Activated T-helper 1 cell treated with anti-CD3 and anti-CD28 coated beads, Interleukin-12 subunit alpha, Interleukin-12 subunit beta, Interleukin-2, Interleukin-4 antibody, amounts not matched to agents 30 ng/mL and 10 ng/mL and 1 ng/mL, durations not matched to agents 14 hours and 24 hours and 36 hours (primary cell): Measurements from ENCODE around the gene OR6V1. TPM values are rescaled to one million over a fixed set of nuclear protein-coding genes. Genes with fewer than 3 reads are reported as not detected.

Source experiments
- DNase-seq: peaks from one replicate; pipeline ENCODE4 v3.0.0; 2021; ENCODE audit warnings: low spot score
- H3K27ac Mint-ChIP-seq: one replicate; pipeline ENCODE4 v1.8.0; 2021; ENCODE audit warnings: mild to moderate bottlenecking, mixed read lengths
- H3K27me3 Mint-ChIP-seq: one replicate; pipeline ENCODE4 v1.8.0; 2022; ENCODE audit warnings: mild to moderate bottlenecking, moderate library complexity, mixed read lengths; ENCODE audit not compliant: insufficient read depth
- H3K36me3 Mint-ChIP-seq: one replicate; pipeline ENCODE4 v1.8.0; 2021; ENCODE audit warnings: low read depth, mixed read lengths
- H3K4me1 Mint-ChIP-seq: one replicate; pipeline ENCODE4 v1.8.0; 2021; ENCODE audit warnings: low read depth, mixed read lengths
- H3K4me3 Mint-ChIP-seq: one replicate; pipeline ENCODE4 v1.8.0; 2021; ENCODE audit warnings: mild to moderate bottlenecking, moderate library complexity, mixed read lengths
- H3K9me3 Mint-ChIP-seq: one replicate; pipeline ENCODE4 v1.8.0; 2021; ENCODE audit warnings: mixed read lengths
- intact Hi-C: fragments of 100-400 bp; cut with micrococcal nuclease; formaldehyde crosslinking; loops from one replicate; pipeline ENCODE4 v1.15.1; 2024
- total RNA-seq: library from RNA; stranded (reverse); gene quantifications from 2 replicates; pipeline ENCODE4 v1.2.3, GENCODE V29; 2022

The OR6V1 gene
- total RNA-seq, 1 donor from 2014 or later, result not detected

DNA sequence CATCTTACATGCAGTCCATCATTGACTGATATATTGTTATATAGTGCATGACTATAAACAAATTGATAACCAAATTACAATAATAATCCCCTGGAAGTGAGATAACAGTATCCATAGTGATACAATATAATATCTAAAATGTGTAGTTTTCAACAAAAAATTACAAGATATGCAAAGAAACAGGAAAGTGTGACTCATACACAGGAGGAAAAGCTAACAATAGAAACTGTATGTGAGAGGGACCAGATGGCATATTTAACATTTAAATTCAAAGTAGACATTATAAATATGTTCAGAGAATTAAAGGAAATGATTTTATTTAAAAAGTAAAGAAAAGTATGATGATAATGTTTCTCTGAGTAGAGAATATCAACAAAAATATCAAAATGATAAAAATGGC, 33.2 kb upstream of the OR6V1 start:
- no peak for DNase-seq
- Mint-ChIP-seq H3K27me3 (peaks cover 12% of the 10 kb centered on the region), H3K9me3 (no peaks in the 10 kb centered on the region), H3K27ac (no peak overlapping the region), H3K4me1 (no peaks in the 10 kb centered on the region), H3K36me3 (no peaks in the 10 kb centered on the region), H3K4me3 (no peak overlapping the region)
- intact Hi-C loops, result no loop called here

DNA sequence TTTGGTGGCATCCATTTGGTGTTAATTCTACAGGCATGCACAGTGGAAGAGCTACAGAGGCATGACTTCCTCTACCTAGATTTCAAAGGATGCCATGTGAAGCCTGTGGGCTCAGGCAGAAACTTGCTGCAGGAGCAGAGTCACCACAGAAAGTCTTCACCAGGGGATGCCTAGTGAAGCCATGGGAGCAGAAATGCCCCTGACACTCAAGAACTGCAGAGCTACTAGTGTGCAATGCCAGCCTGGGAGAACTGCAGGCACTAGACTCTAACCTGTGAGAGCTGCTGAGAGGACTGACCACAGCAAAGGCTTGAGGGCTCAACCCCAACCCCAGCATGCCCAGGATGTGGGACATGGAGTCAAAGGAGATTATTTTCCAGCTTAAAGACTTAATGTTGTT, 29.1 kb upstream of the OR6V1 start:
- DNase-seq, result no peak
- Mint-ChIP-seq H3K36me3 (no peaks in the 10 kb centered on the region), H3K27me3 (peaks cover 14% of the 10 kb centered on the region), H3K4me3 (no peak overlapping the region), H3K4me1 (no peaks in the 10 kb centered on the region), H3K27ac (no peak overlapping the region), H3K9me3 (no peaks in the 10 kb centered on the region)
- intact Hi-C loops, result no loop called here

DNA sequence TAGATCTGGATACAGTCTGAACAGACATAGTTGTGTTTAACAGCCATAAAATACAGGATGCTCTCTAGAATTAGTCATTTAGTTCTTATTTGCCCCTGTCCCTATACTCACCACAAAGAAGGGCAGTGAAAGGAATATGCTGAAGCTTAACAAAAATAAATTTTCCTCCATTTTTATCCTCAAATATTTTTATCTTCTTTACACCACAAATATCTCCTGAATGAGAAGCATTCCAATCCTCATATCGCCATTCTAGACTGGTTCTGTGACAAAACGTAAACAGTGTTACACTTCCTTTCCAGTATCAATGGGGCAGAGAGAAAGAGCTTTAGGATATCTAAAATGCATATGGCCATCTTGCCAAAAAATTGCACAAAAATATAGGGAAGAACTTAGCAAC, 26.8 kb upstream of the OR6V1 start:
- Mint-ChIP-seq H3K27me3 (peaks cover 5% of the 10 kb centered on the region), H3K27ac (no peak overlapping the region), H3K9me3 (no peaks in the 10 kb centered on the region), H3K4me1 (no peaks in the 10 kb centered on the region), H3K4me3 (no peak overlapping the region), H3K36me3 (no peaks in the 10 kb centered on the region)
- no peak for DNase-seq
- intact Hi-C loops, result no loop called here

DNA sequence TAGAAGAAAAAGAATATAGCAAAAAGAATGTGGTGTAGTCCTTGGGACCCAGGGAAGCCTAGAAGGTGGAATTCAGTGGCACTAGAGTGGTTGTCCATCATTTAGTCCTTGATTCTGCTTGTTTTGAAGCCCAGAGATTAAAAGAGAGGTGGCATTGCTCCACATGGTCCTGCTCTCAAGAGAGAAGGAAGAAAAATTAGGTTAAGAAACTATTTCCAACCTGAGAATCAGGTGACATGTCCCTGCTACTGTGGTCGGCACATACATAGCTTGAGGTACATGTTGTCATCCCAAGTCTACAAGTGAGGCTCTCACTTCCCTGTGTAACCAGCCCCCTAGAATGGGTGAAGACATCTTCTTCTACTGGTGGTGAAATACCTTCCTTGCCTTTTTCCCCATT, 25.1 kb upstream of the OR6V1 start, which contains the start of gene OR9A2:
Gene OR9A2 (minus strand): TSS at position 101 of the 400 bp plus-strand sequence. CDS start 0 bp downstream, at position 101.
- Mint-ChIP-seq H3K4me1 (no peaks in the 10 kb centered on the region), H3K27me3 (peaks cover 2% of the 10 kb centered on the region), H3K9me3 (no peaks in the 10 kb centered on the region), H3K4me3 (no peak within 1 kb of the TSS), H3K36me3 (no peaks in the 10 kb centered on the region), H3K27ac (no peak within 1 kb of the TSS)
- intact Hi-C loops, result no loop called here
- DNase-seq, result no peak

DNA sequence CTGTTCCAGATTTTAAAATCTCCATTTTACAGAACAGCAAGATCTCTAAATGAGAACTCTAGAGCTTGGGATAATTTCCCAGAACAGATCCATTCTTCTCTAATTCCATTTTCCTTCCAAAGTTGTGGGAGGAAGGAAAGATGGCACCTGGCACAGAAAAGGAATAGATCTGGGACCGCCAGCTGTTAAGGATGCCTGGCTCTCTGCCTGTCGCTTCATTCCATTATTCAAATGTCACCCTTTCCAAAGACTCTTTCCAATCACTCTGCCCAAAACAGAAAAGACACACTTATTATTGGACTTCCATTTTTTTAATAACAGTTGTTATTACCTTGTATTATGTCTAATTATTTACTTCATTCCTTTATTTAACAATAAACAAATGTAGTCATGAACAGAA, 24.5 kb upstream of the OR6V1 start:
- Mint-ChIP-seq H3K27me3 (peaks cover 2% of the 10 kb centered on the region), H3K36me3 (no peaks in the 10 kb centered on the region), H3K27ac (no peak overlapping the region), H3K4me3 (no peak overlapping the region), H3K4me1 (no peaks in the 10 kb centered on the region), H3K9me3 (no peaks in the 10 kb centered on the region)
- no peak for DNase-seq
- intact Hi-C loops, result no loop called here

DNA sequence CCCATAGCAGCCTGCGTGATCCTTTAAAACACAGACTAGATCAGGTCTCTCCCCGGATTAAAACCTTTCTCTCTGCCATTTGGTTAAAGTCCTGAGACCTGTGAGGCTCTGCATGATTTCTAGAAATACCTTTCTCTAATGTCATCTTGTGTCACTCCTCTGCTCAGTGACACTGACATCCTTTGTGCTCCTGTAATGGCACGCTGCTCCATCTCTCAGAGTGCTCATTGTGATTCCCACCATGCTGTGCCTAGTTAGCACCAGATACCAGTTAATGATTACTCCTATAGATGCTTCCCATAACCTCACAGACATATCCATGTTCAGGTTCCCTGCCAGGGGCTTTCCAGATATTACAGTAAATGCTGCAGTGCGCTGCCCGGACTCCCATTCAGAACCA, 13.5 kb upstream of the OR6V1 start:
- Mint-ChIP-seq H3K27ac (no peak overlapping the region), H3K4me1 (no peaks in the 10 kb centered on the region)
- intact Hi-C loops, result no loop called here

DNA sequence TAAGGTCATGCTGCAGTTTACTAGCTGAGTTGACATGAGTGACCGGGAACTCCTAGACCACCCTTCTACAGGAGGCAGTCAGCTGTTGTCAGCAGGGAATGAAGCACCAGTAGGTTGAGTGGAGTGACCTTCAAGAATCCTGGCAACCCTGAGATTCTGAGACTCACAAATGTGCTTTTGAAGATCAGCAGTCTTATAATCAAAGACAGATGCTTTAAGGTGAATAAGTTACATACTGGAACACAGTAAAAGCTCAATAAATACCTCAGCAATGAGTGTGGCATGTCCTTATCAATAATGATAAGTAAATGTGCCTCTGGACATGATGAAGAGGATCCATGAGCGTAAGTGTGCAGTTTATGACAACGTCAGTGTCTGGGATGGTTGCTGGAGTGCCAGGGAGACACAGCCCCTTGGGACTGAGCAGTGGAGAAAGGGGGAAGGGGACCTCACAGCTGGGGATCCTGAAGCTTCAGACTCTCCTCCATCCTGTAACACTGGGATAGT, 11.9 kb upstream of the OR6V1 start:
- DNase-seq, result no peak
- Mint-ChIP-seq H3K4me1 (no peaks in the 10 kb centered on the region), H3K4me3 (no peak overlapping the region), H3K9me3 (no peaks in the 10 kb centered on the region), H3K27me3 (no peaks in the 10 kb centered on the region), H3K36me3 (no peaks in the 10 kb centered on the region), H3K27ac (no peak overlapping the region)
- intact Hi-C loops, result no loop called here

More for the DNA sequence above, 13.5 kb upstream of the OR6V1 start:
- no peak for DNase-seq
- Mint-ChIP-seq H3K4me3 (no peak overlapping the region), H3K9me3 (peaks cover 5% of the 10 kb centered on the region), H3K36me3 (no peaks in the 10 kb centered on the region), H3K27me3 (peaks cover 1% of the 10 kb centered on the region)

DNA sequence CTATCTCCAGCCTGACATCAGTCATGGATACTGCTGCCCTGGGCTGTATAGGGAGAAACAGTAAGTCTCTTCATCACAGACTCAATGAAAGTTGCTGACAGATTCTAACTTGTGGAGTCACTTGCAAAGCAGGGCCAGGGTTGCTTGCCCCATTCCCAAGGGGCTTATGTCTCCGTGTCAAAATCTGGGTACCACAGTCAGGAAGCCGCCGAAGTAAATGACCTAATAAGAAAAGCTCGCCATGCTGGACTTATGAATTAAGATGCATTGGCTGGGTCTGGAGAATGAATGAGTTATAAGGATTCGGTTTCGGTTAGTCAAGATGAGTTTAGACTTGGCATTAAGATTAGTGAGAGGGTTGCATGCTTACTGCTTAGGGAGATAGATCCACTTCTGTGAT, 10.8 kb upstream of the OR6V1 start:
- no peaks in the 10 kb centered on the region for H3K36me3 Mint-ChIP-seq
- no peak for DNase-seq
- intact Hi-C loops, result no loop called here
- no peak overlapping the region for H3K4me3 Mint-ChIP-seq
- no peaks in the 10 kb centered on the region for H3K4me1 Mint-ChIP-seq
- H3K27me3 Mint-ChIP-seq, result no peaks in the 10 kb centered on the region
- H3K9me3 Mint-ChIP-seq, result no peaks in the 10 kb centered on the region
- no peak overlapping the region for H3K27ac Mint-ChIP-seq

DNA sequence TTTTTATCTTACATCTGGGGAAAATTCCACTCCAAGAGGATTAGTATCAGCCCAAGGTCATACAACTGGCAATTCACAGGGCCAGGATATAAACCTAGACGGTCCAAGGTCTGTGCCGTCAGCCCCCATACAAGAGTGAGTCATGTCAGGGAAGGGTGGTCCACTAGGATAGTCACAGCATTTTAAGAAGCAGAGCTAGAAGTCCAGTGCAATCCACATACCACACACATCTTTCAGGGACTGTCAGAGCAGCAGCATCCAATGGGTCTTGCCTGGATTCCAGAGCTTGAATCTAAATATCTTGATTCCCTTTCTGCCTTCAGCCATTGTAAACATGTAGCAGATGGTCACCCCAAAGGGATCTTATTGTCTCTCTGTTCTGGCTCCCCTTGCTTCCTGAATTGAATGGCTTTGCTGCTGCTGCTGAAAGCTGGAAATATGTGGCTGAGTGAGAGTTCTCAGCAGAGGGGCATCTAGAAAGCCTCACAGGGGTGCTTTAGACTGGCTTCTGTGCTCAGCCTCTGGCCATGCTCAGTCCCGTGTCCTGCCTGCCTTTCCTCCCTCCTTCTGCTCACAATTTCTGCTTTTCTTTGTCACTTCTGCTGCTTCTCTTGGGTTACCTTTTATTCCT, 9.9 kb upstream of the OR6V1 start:
- H3K36me3 Mint-ChIP-seq, result no peaks in the 10 kb centered on the region
- no peaks in the 10 kb centered on the region for H3K9me3 Mint-ChIP-seq
- no peak overlapping the region for H3K27ac Mint-ChIP-seq
- H3K4me3 Mint-ChIP-seq, result no peak overlapping the region
- H3K27me3 Mint-ChIP-seq, result no peaks in the 10 kb centered on the region
- no peaks in the 10 kb centered on the region for H3K4me1 Mint-ChIP-seq
- no peak for DNase-seq
- intact Hi-C loops, result no loop called here

DNA sequence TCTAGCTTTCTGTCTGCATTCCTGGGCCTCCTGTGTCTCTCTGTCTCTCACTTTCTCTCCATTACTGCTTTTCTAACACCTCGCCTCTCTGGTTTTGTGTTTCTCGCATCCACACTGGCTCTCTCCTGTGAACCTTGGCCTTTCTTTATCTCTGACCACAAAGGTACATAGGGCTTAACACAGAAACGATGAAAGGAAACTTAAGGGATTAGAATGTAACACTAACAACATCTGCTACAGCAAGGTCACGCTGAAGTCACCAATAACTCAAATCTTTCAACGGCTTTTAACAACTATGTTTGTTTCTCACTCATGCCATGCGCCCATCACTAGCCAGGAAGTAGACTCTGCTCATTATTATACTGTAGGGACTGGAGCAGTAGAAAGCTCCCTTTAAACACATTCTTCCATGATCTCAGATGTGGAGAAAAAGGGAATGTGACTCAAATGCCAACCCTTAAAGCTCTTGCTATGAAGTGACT, 9.3 kb upstream of the OR6V1 start:
- intact Hi-C loops, result no loop called here
- no peak for DNase-seq
- Mint-ChIP-seq H3K36me3 (no peaks in the 10 kb centered on the region), H3K4me1 (no peaks in the 10 kb centered on the region), H3K4me3 (no peak overlapping the region), H3K9me3 (no peaks in the 10 kb centered on the region), H3K27ac (no peak overlapping the region), H3K27me3 (no peaks in the 10 kb centered on the region)

DNA sequence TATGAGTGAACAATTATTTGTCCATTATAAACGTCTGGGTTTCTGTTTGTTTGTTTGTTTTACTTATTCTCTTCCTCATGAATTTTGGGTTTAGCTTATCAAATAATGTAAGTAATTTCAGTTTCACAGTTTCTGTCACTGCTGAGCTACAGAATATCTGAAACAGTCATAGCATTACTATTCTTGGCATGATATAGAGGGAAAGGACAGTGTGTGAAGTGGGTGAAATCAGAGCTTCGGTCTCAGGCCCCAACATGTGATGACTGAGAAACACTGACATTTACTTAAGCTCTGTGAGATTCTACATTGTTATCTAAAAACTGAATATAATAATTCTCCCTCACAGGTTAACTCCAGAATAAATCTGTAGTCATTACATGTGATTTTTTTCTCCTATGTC, 8.8 kb upstream of the OR6V1 start:
- intact Hi-C loops, result no loop called here
- no peaks in the 10 kb centered on the region for H3K4me1 Mint-ChIP-seq
- no peak overlapping the region for H3K27ac Mint-ChIP-seq
- no peaks in the 10 kb centered on the region for H3K36me3 Mint-ChIP-seq
- no peaks in the 10 kb centered on the region for H3K27me3 Mint-ChIP-seq
- no peak overlapping the region for H3K4me3 Mint-ChIP-seq
- H3K9me3 Mint-ChIP-seq, result no peaks in the 10 kb centered on the region
- DNase-seq, result no peak

DNA sequence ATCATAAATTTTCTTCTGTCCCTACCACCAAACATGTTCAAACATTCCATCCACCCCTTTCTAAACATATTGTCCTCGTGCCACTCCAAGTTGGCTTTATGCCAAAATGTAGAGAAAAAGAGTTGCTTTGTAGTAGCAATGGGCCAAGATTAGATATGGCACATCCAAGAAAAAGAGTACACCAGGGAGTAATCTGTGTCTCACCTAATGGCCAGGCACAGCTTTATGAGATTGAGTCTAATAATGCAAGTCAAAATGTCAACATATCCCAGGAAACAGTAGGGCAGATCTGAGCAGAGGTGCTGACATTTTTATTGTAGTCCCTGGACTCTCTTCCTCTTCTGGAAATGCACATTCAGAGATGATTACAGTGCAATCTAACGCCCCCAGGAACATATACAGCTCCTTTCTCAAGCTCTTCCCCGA, 5.7 kb upstream of the OR6V1 start:
- no peak overlapping the region for H3K27ac Mint-ChIP-seq
- H3K4me1 Mint-ChIP-seq, result no peaks in the 10 kb centered on the region
- no peaks in the 10 kb centered on the region for H3K27me3 Mint-ChIP-seq
- H3K36me3 Mint-ChIP-seq, result no peaks in the 10 kb centered on the region
- no peak for DNase-seq
- no peak overlapping the region for H3K4me3 Mint-ChIP-seq
- H3K9me3 Mint-ChIP-seq, result no peaks in the 10 kb centered on the region
- intact Hi-C loops, result no loop called here

DNA sequence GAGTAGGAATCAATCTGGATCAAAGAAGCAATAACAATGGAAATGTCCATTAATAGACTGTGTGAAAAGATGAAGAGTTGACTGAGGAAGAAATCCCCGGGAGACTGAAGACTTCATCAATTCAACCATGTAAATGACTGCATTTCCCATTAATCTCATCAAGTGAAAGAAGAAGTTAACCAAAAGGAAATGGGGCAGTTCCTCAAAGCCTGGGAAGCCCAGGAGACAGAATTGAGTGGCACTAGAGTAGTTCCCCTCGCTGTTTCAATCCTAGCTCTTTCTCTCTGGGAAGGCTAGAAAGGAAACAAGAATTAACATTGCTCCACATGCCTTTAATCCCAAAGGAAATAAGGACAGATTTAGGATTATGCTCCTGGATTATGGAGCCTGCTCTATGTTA, 4.8 kb upstream of the OR6V1 start:
- H3K4me1 Mint-ChIP-seq, result no peaks in the 10 kb centered on the region
- H3K9me3 Mint-ChIP-seq, result no peaks in the 10 kb centered on the region
- no peak for DNase-seq
- no peak overlapping the region for H3K4me3 Mint-ChIP-seq
- no peak overlapping the region for H3K27ac Mint-ChIP-seq
- H3K27me3 Mint-ChIP-seq, result peaks cover 2% of the 10 kb centered on the region
- H3K36me3 Mint-ChIP-seq, result no peaks in the 10 kb centered on the region
- intact Hi-C loops, result no loop called here

DNA sequence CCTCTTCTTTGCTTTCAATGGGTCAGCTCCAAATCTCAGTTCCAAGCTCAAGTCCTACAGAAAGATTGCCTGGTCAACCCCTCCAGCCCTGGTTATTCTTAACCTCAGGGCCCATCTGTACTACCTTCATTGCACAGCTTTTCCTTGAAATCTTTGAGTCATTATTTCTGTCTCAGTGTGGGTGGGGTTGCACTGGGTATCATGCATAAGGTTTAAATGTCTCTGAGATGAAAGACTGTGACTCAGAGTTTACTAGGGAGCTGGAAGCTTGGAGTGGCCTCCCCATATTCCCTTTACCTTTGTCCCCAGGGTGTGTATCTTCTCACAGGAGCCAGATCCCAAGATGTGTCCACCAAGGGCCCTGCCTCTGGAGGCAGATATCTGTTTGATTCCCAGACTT, 3.3 kb upstream of the OR6V1 start:
- intact Hi-C loops, result no loop called here
- Mint-ChIP-seq H3K4me1 (no peaks in the 10 kb centered on the region), H3K27ac (no peak overlapping the region), H3K27me3 (peaks cover 2% of the 10 kb centered on the region), H3K9me3 (no peaks in the 10 kb centered on the region), H3K36me3 (no peaks in the 10 kb centered on the region), H3K4me3 (no peak overlapping the region)
- DNase-seq, result no peak
